ES-I3 (cell line): ENCODE data around the gene FRMD4A.

Source experiments
- H3K36me3 ChIP-seq: 2 replicates; pipeline ENCODE4 v1.6.1; 2013; ENCODE audit warnings: mild to moderate bottlenecking, low read length, control low read depth, moderate library complexity; ENCODE audit not compliant: insufficient read depth
- H3K4me1 ChIP-seq: 2 replicates; pipeline ENCODE4 v1.6.1; 2013; ENCODE audit warnings: mild to moderate bottlenecking, control low read depth, low read length; ENCODE audit not compliant: insufficient read depth
- H3K9ac ChIP-seq: 2 replicates; pipeline ENCODE4 v1.6.1; 2013; ENCODE audit warnings: low read depth, mild to moderate bottlenecking, low read length, moderate library complexity
- H3K9me3 ChIP-seq: 2 replicates; pipeline ENCODE4 v1.6.1; 2013; ENCODE audit warnings: mild to moderate bottlenecking, low read length, moderate library complexity; ENCODE audit not compliant: control insufficient read depth, insufficient read depth

FRMD4A gene

GRCh38 chr10:13750299-13751190 is 580.2 kb downstream of the FRMD4A start:
- H3K36me3 ChIP-seq: peaks cover 14% of the 10 kb centered on the region

GRCh38 chr10:13745271-13745670 is 585.5 kb downstream of the FRMD4A start:
- Histone ChIP-seq H3K36me3 (peaks cover 17% of the 10 kb centered on the region), H3K9ac (no peak overlapping the region), H3K9me3 (no peaks in the 10 kb centered on the region), H3K4me1 (no peaks in the 10 kb centered on the region)

More at GRCh38 chr10:13750299-13751190, 580.2 kb downstream of the FRMD4A start:
- Histone ChIP-seq H3K9ac (no peak overlapping the region), H3K4me1 (no peaks in the 10 kb centered on the region), H3K9me3 (no peaks in the 10 kb centered on the region)

DNA sequence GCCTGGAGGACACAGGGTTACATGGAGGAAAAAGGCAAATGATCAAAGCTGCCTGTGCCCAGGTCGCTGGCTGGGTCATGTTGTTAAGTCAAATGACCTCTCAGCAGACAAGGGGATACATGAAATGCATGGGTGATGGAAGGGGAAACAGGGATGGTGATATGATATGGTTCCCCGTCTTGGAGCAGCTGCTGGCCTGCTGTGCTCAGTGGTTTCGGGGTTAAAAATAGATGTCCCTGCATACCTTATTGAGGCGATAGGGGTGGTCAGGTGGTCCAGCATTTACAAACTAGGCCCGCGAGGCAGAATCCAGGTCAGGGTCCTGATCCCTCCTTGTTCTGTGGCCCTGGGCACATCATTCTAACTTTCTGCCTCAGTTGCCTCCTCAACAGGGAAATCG is 586.8 kb downstream of the FRMD4A start:
- Histone ChIP-seq H3K9ac (no peak overlapping the region), H3K36me3 (peaks cover 15% of the 10 kb centered on the region), H3K4me1 (no peaks in the 10 kb centered on the region), H3K9me3 (no peaks in the 10 kb centered on the region)

GRCh38 chr10:13743101-13743693 is 587.5 kb downstream of the FRMD4A start:
- Histone ChIP-seq H3K4me1 (no peaks in the 10 kb centered on the region), H3K36me3 (peaks cover 13% of the 10 kb centered on the region), H3K9me3 (no peaks in the 10 kb centered on the region), H3K9ac (no peak overlapping the region)

- peaks cover 11% of the 10 kb centered on the region for H3K36me3 ChIP-seq
- H3K9ac ChIP-seq: no peak overlapping the region
- no peaks in the 10 kb centered on the region for H3K4me1 ChIP-seq
- H3K9me3 ChIP-seq: no peaks in the 10 kb centered on the region
These were observed 589.3 kb downstream of the FRMD4A start for GRCh38 chr10:13741438-13741837.

- H3K9me3 ChIP-seq: no peaks in the 10 kb centered on the region
- no peaks in the 10 kb centered on the region for H3K4me1 ChIP-seq
- H3K36me3 ChIP-seq: peaks cover 9% of the 10 kb centered on the region
- no peak overlapping the region for H3K9ac ChIP-seq
These were observed 590.3 kb downstream of the FRMD4A start for GRCh38 chr10:13740461-13740860.

GRCh38 chr10:13739183-13739582 is 591.5 kb downstream of the FRMD4A start:
- Histone ChIP-seq H3K36me3 (peaks cover 9% of the 10 kb centered on the region), H3K4me1 (no peaks in the 10 kb centered on the region), H3K9ac (no peak overlapping the region), H3K9me3 (no peaks in the 10 kb centered on the region)

GRCh38 chr10:13736506-13736905 is 594.2 kb downstream of the FRMD4A start:
- H3K9ac ChIP-seq: no peak overlapping the region
- no peaks in the 10 kb centered on the region for H3K4me1 ChIP-seq
- no peaks in the 10 kb centered on the region for H3K9me3 ChIP-seq
- H3K36me3 ChIP-seq: peaks cover 18% of the 10 kb centered on the region

- no peaks in the 10 kb centered on the region for H3K9me3 ChIP-seq
- no peak overlapping the region for H3K9ac ChIP-seq
- H3K4me1 ChIP-seq: no peaks in the 10 kb centered on the region
- peaks cover 12% of the 10 kb centered on the region for H3K36me3 ChIP-seq
These were observed 596.6 kb downstream of the FRMD4A start for GRCh38 chr10:13734151-13734550.

DNA sequence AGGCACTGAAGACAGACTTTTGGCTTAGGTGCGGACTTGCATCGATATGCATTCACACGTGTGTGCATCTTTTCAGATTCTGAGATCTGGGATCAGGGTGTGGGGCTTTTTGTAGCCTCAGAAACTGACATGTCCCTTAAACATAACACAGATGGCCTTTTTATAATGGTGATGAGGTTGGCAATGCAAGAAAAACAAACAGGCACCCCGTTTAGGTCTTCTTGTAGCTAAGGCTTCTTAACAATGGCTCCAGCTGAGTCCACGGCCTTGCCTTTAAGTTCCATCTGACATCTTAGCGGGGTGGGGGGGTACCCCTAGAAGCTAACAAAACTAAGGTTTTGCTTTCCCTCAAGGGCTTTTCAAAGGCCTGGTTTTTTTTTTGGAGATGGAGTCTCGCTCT is 597.7 kb downstream of the FRMD4A start:
- H3K36me3 ChIP-seq: peaks cover 12% of the 10 kb centered on the region
- H3K9me3 ChIP-seq: no peaks in the 10 kb centered on the region
- no peaks in the 10 kb centered on the region for H3K4me1 ChIP-seq
- no peak overlapping the region for H3K9ac ChIP-seq

DNA sequence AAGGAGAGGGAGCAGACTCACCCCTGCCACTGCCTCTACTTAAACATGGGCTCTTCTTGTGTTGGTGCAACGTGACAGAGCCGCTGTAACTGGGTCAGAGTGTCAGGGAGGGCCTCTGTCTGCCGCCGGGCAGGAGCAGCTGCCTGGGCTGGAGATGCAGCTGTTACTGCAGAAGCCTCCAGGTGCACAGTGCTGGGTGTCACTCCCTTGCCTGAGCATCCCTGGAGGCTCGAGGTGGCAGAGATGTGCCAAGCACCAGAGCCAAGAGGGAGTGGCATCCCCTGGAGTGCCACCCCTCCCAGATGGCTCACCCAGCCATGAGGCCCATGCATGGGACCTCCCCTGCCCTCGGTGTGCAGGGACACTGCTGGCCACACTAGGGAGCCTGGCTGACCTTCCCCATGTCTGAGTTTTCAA is 598.3 kb downstream of the FRMD4A start:
- Histone ChIP-seq H3K36me3 (peaks cover 12% of the 10 kb centered on the region), H3K9ac (no peak overlapping the region), H3K4me1 (no peaks in the 10 kb centered on the region), H3K9me3 (no peaks in the 10 kb centered on the region)

GRCh38 chr10:13731799-13732198 is 598.9 kb downstream of the FRMD4A start:
- Histone ChIP-seq H3K9ac (no peak overlapping the region), H3K4me1 (no peaks in the 10 kb centered on the region)

DNA sequence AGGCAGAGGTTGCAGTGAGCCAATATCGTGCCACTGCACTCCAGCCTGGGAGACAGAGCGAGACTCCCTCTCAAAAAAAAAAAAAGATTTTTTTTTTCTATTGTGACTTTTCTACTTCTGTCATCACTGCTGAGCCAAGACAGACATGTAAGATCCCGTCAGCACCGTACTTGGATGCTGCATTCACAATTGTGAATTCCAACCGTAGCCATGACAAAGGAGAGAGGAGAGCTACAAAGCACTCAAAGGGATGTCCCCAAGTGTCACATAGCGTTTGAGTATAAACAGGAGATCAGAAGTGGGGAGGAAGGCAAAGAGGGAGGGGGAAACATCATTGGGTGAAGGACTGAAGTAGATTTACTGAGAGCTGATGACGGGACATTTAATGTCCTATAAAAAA is 599.8 kb downstream of the FRMD4A start:
- Histone ChIP-seq H3K36me3 (peaks cover 9% of the 10 kb centered on the region), H3K9me3 (no peaks in the 10 kb centered on the region), H3K9ac (no peak overlapping the region), H3K4me1 (no peaks in the 10 kb centered on the region)

More at GRCh38 chr10:13731799-13732198, 598.9 kb downstream of the FRMD4A start:
- peaks cover 10% of the 10 kb centered on the region for H3K36me3 ChIP-seq
- H3K9me3 ChIP-seq: no peaks in the 10 kb centered on the region

GRCh38 chr10:13730306-13730652 is 600.4 kb downstream of the FRMD4A start:
- Histone ChIP-seq H3K36me3 (peaks cover 9% of the 10 kb centered on the region), H3K9ac (no peak overlapping the region), H3K9me3 (no peaks in the 10 kb centered on the region), H3K4me1 (no peaks in the 10 kb centered on the region)
